Lower leg skin (tissue), 4 donors: Measurements from ENCODE around the gene RNF34. TPM values are rescaled to one million over a fixed set of nuclear protein-coding genes. Genes with fewer than 3 reads are reported as not detected.

Experiments used
- DNase-seq, 2 donors: peaks; one replicate each; pipeline ENCODE4 v3.0.0-alpha.2; 2019; ENCODE audit warnings: low spot score in 2 of 2
- H3K4me3 ChIP-seq: fragments of 200-600 bp; sonication (generic); 2 replicates; pipeline ENCODE4 v1.5.1; 2017; ENCODE audit warnings: mild to moderate bottlenecking, low read depth; ENCODE audit not compliant: poor library complexity, severe bottlenecking
- POLR2A ChIP-seq, 2 donors: fragments of 450-650 bp; IDR thresholded peaks; one replicate each; pipeline ENCODE4 v1.6.1; 2016 to 2017; ENCODE audit warnings: antibody characterized with exemption in 2 of 2, mild to moderate bottlenecking in 1 of 2, moderate library complexity in 1 of 2
- WGBS, 2 donors: methylation state at CpG; one replicate each; pipeline ENCODE4 v1.1.5; 2018; 5-methylcytosine and 5-hydroxymethylcytosine counted together
- intact Hi-C: fragments of 100-400 bp; cut with DNase I; formaldehyde crosslinking; loops from one replicate; pipeline ENCODE4 v1.15.0; 2023; ENCODE audit warnings: low total_unique reads
- total RNA-seq, 4 donors: library from RNA; depleted of rRNA; stranded (reverse); fragments of >200 nt; gene quantifications; one replicate each; pipeline ENCODE4 v1.1.0, GENCODE V29; 2016
- TF ChIP-seq, protein P1 (sequence below), 3 donors: fragments of 450-650 bp; IDR thresholded peaks; one replicate each; pipeline ENCODE4 v1.5.1; 2016; ENCODE audit warnings: antibody characterized with exemption in 3 of 3, mild to moderate bottlenecking in 3 of 3, moderate library complexity in 2 of 3

RNF34 gene
- total RNA-seq, 4 donors from 2014 or later: 18.9 to 32.1 (median 25.8) TPM

DNA sequence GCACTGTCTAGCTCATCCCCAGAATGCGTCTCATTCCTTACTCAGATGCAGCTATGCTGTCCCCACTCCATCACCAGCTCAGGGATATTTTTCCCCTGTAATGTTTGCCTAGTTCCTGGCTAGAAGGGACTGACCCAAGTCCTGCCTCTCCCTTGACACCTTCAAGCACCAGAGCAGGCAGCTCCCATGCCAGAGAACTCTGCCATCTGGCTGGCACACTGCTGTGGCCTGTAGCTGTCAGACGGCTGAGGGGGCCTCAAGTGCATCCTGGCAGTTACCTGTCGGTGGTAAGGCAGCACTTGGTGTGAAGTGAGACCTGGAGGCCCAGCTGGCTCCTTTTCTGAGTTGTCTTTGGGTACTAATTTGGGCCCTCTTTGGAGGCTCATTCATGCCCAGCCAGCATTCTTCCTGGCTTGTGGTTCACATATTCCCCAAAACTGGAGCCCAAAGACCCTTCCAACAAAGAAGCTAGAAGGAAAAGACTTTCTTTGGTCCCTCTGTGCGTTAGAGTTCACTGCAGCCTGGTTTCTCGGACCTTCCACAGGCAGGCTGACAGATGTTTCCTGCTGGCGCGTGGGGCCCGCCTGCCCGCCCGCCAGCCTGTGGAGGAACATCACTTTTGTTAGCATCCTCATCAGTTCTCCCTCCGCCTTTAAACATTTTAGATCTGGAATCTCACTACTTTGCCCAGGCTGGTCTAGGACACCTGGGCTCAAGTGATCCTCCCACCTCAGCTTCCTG lies 33.0 kb downstream of the RNF34 start:
- WGBS, 2 donors: 85 to 89% methylated on average over 11 of the region's 11 CpGs
- TF ChIP-seq, protein P1, sequence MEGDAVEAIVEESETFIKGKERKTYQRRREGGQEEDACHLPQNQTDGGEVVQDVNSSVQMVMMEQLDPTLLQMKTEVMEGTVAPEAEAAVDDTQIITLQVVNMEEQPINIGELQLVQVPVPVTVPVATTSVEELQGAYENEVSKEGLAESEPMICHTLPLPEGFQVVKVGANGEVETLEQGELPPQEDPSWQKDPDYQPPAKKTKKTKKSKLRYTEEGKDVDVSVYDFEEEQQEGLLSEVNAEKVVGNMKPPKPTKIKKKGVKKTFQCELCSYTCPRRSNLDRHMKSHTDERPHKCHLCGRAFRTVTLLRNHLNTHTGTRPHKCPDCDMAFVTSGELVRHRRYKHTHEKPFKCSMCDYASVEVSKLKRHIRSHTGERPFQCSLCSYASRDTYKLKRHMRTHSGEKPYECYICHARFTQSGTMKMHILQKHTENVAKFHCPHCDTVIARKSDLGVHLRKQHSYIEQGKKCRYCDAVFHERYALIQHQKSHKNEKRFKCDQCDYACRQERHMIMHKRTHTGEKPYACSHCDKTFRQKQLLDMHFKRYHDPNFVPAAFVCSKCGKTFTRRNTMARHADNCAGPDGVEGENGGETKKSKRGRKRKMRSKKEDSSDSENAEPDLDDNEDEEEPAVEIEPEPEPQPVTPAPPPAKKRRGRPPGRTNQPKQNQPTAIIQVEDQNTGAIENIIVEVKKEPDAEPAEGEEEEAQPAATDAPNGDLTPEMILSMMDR (IDR thresholded peaks at IDR 0.05): no peak
- no peak for TF ChIP-seq POLR2A (IDR thresholded peaks at IDR 0.05)
- peak in 1 of 2 donors; percentile 34 for DNase-seq
- H3K4me3 ChIP-seq: no peak overlapping the region
- intact Hi-C loops: no loop called here

DNA sequence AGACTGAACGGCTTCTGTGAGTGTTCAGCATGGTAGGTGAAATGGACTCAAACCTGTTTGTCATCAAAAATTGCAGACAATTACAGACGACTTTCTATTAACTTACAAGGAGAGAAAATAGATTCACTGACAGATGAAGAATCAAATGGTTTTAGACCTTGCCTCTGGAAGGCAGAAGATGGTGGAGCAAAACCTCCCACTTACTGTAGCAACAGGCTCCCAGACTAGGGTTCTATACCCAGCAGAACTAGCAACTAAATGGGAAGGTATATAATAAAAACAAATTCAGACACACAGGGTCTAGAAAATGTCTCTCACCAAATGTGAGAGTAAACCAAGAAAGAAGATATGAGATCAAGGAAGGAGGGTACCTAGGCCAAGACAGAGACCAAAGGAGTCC lies 36.8 kb downstream of the RNF34 start:
- intact Hi-C loops: no loop called here
- no peak overlapping the region for H3K4me3 ChIP-seq
- no peak for DNase-seq
- TF ChIP-seq POLR2A (IDR thresholded peaks at IDR 0.05): no peak
- TF ChIP-seq, protein P1 (IDR thresholded peaks at IDR 0.05): no peak
- 86 to 94% methylated on average over 2 of the region's 2 CpGs for WGBS, 2 donors

DNA sequence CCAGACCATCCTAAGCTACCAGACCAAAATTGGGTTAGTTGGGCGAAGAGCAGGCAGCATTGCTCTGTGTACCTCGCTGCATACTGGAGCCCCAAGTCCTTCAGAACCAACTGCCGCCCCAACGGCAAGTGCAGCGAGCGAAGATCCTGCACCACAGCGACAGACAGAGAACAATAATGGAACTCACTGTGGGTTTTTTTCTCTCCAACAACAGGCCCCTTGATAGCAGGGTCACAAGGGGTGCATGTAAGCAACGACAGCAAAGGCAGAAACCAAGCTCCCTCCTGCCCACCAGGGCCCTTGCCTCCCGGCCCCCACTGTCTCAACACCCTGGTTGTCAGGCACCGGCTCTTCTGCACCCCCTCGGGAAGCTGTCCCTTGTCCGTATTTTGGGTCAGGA lies 39.0 kb downstream of the RNF34 start:
- peak in 1 of 2 donors; percentile 18 for DNase-seq
- 87 to 93% methylated on average over 12 of the region's 12 CpGs for WGBS, 2 donors
- intact Hi-C loops: no loop called here
- H3K4me3 ChIP-seq: no peak overlapping the region
- TF ChIP-seq, protein P1 (IDR thresholded peaks at IDR 0.05): no peak
- no peak for TF ChIP-seq POLR2A (IDR thresholded peaks at IDR 0.05)

DNA sequence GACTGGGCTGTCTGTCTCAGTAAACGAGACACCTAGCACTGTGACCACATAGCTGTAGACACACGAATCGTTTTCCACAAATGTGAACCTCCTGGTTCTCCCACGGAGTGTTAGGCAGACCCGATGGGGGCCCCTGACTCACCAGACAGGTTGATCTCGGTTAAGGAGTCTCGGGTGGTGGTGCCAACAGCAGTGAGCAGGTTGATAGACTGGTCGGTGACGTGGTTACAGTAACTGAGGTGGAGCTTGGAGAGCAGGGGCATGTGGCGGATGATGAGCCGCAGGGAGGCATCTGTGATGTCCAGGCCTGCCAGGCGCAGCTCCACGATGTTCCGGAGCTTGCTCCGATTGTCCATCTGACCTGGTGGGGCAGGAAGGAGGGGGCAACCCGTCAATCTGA lies 39.8 kb downstream of the RNF34 start:
- 86 to 88% methylated on average over 16 of the region's 16 CpGs for WGBS, 2 donors

DNA sequence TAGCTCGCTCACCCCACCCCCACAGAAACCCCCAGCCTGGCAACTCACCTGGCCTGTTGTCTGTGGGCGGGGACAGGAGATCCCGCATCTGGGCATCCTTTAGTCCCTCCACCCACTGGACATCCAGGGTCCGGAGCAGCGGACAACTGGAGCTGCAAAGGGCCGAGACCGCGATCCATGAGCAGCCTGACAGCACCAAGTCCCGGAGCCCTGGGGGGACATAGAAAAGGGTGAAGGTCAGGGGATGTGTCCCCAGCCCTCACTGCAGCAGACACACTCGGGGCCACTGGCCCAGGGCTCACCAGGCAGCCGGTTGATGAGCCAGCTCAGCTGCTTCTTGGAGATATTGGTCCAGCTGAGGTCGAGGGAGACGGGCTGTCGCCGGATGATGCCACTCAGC lies 40.9 kb downstream of the RNF34 start:
- intact Hi-C loops: loop anchor here (5.0 kb wide), 1 partner anchor 98 kb away; no protein-coding TSS in a partner anchor
- TF ChIP-seq, protein P1 (IDR thresholded peaks at IDR 0.05): no peak
- no peak for TF ChIP-seq POLR2A (IDR thresholded peaks at IDR 0.05)
- DNase-seq: no peak
- 89 to 91% methylated on average over 10 to 15 of the region's 15 CpGs for WGBS, 2 donors
- no peak overlapping the region for H3K4me3 ChIP-seq

More for the DNA sequence above, 39.8 kb downstream of the RNF34 start:
- intact Hi-C loops: loop anchor here (5.0 kb wide), 1 partner anchor 97 kb away; no protein-coding TSS in a partner anchor
- no peak for TF ChIP-seq POLR2A (IDR thresholded peaks at IDR 0.05)
- TF ChIP-seq, protein P1 (IDR thresholded peaks at IDR 0.05): no peak
- H3K4me3 ChIP-seq: no peak overlapping the region
- DNase-seq: no peak
